ENCODE results near the gene CERS1. TPM values are rescaled to one million over a fixed set of nuclear protein-coding genes. Genes with fewer than 3 reads are reported as not detected.

CERS1 gene
- total RNA-seq, 1 experiment from 2014 or later: 2.7 TPM

DNA sequence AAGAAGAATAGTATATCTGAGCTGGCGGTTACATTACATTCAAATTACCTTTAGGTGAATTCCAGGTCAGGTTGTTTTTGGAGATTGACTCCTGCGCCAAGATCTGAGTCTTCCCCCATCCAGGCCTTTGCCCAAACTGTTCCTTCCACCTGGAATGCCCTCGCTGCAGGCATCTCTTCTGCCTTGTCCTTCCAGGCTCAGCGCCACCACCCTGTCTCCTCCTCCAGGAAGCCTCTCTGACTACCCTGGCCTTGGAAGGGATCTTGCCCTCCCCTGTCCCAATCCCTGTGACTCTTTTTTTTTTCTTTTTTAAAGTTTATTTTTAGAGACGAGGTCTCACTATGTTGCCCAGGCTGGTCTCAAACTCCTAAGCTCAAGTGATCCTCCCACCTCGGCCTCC lies 46.7 kb upstream of the CERS1 start:
- no TSS peak for BruUV-seq (replicated peaks)
- H3K4me1 ChIP-seq (replicated peaks; ENCODE audit: insufficient read depth): peaks cover 10% of the 10 kb centered on the region
- no peak overlapping the region for H3K4me3 ChIP-seq
- H3K36me3 ChIP-seq (ENCODE audit: low read depth): peaks cover 5% of the 10 kb centered on the region
- H3K27me3 ChIP-seq (ENCODE audit: insufficient read depth, low read depth): no peaks in the 10 kb centered on the region
- peaks cover 33% of the 10 kb centered on the region for H3K79me2 ChIP-seq (ENCODE audit: low read depth)
- TF ChIP-seq CTCF (conservative IDR thresholded peaks at IDR 0.05): no peak
- intact Hi-C loops (cut with micrococcal nuclease; ENCODE audit: unreplicated experiment): no loop called here
- H3K27ac ChIP-seq: no peak overlapping the region
- ChIA-PET POLR2A (ENCODE audit: unreplicated experiment) (no interaction called here), CTCF (no interaction called here)
- no peaks in the 10 kb centered on the region for H4K20me1 ChIP-seq (ENCODE audit: insufficient read depth)
- H2AFZ ChIP-seq: no peak overlapping the region
- no peak for DNase-seq
- H3K9me2 ChIP-seq (ENCODE audit: insufficient read depth): no peaks in the 10 kb centered on the region
- no peaks in the 10 kb centered on the region for H3K9me3 ChIP-seq (ENCODE audit: insufficient read depth, low read depth)
- peaks cover 39% of the 10 kb centered on the region for H3F3A ChIP-seq (ENCODE audit: insufficient read depth, low read depth)
- no peak overlapping the region for H3K4me2 ChIP-seq

DNA sequence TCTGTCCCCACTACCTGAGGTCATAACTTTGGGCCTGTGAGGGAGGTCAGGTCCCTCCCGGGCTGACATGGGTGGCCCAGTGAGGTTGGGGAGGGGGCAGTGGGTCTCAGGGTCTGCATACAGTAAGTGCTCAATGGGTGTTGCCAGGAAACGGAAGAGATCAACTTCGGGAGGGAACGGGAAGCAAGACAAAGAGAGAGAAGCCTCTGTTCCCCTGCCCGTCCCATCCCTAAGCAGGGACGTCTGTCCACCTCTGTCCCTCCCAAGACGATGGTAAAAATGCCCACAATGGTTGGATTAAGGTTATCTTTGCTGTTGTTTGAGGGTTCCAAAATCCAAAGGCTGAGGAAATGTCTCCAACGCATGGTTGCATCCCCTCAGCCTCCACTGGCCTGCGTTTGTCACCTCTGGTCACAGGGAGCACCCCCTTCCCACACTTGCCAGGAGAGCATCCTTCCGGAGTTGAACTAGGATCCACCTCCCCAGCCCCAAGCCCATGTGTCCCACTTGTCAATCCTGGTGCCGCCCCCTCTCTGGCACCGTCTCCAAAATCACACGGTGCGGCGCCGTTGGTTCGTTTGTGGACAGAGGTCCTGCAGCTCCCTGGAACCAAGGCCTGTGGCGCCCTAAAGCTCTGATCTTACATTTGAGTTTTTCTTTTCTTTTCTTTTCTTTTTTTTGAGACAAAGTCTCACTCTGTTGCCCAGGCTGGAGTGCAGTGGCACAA lies 45.8 kb upstream of the CERS1 start:
- Histone ChIP-seq H2AFZ (no peak overlapping the region), H3K4me2 (peak overlapping the region; percentile 53), H3K27me3 (ENCODE audit: insufficient read depth, low read depth) (no peaks in the 10 kb centered on the region), H3K36me3 (ENCODE audit: low read depth) (peaks cover 5% of the 10 kb centered on the region), H3F3A (ENCODE audit: insufficient read depth, low read depth) (peaks cover 39% of the 10 kb centered on the region), H3K4me3 (no peak overlapping the region), H3K9me2 (ENCODE audit: insufficient read depth) (no peaks in the 10 kb centered on the region), H3K79me2 (ENCODE audit: low read depth) (peaks cover 33% of the 10 kb centered on the region), H3K4me1 (replicated peaks; ENCODE audit: insufficient read depth) (peaks cover 10% of the 10 kb centered on the region), H3K9me3 (ENCODE audit: insufficient read depth, low read depth) (no peaks in the 10 kb centered on the region), H4K20me1 (ENCODE audit: insufficient read depth) (no peaks in the 10 kb centered on the region), H3K27ac (no peak overlapping the region)
- DNase-seq: no peak
- intact Hi-C loops (cut with micrococcal nuclease; ENCODE audit: unreplicated experiment): loop anchor here (2.0 kb wide), 1 partner anchor 23 kb away; the partner anchor contains the start of genes COPE and DDX49
- BruUV-seq (replicated peaks): no TSS peak
- ChIA-PET CTCF (interaction anchor here (0.6 kb wide), 1 partner anchor 444 kb away, joined by 7 read pairs; no protein-coding TSS in a partner anchor), POLR2A (ENCODE audit: unreplicated experiment) (no interaction called here)
- 0 out of 2 replicates have a peak, but pooled peaks have one; percentile 33 for TF ChIP-seq CTCF (conservative IDR thresholded peaks at IDR 0.05)
- TF ChIP-seq EZH2 (IDR thresholded peaks at IDR 0.05; ENCODE audit: low read depth): no peak

- H3K36me3 ChIP-seq (ENCODE audit: low read depth): peaks cover 5% of the 10 kb centered on the region
- no peaks in the 10 kb centered on the region for H3K9me2 ChIP-seq (ENCODE audit: insufficient read depth)
- no peak within 1 kb of the TSS for H3K27ac ChIP-seq
- peak within 1 kb of the TSS; percentile 87 for H2AFZ ChIP-seq
- DNase-seq: peak in 1 of 2 experiments; percentile 75
- H4K20me1 ChIP-seq (ENCODE audit: insufficient read depth): no peaks in the 10 kb centered on the region
- H3K27me3 ChIP-seq (ENCODE audit: insufficient read depth, low read depth): no peaks in the 10 kb centered on the region
- BruUV-seq (replicated peaks): no TSS peak
- H3K4me3 ChIP-seq: peak within 1 kb of the TSS; percentile 81
- ChIA-PET CTCF (no interaction called here), POLR2A (ENCODE audit: unreplicated experiment) (no interaction called here)
- intact Hi-C loops (cut with micrococcal nuclease; ENCODE audit: unreplicated experiment): loop anchor here (1.0 to 2.0 kb wide), 2 partner anchors 22 to 45 kb away; partner anchors contain the start of genes COPE and DDX49
- H3F3A ChIP-seq (ENCODE audit: insufficient read depth, low read depth): peaks cover 35% of the 10 kb centered on the region
- H3K4me2 ChIP-seq: peak within 1 kb of the TSS; percentile 88
- H3K4me1 ChIP-seq (replicated peaks; ENCODE audit: insufficient read depth): peaks cover 10% of the 10 kb centered on the region
- H3K79me2 ChIP-seq (ENCODE audit: low read depth): peaks cover 33% of the 10 kb centered on the region
- no peak for TF ChIP-seq EZH2 (IDR thresholded peaks at IDR 0.05; ENCODE audit: low read depth)
- no peak; the same call in 1 of the 2 replicates for TF ChIP-seq CTCF (conservative IDR thresholded peaks at IDR 0.05)
- H3K9me3 ChIP-seq (ENCODE audit: insufficient read depth, low read depth): no peaks in the 10 kb centered on the region
Measured at GRCh38 chr19:18940769-18941627, 45.0 kb upstream of the CERS1 start, which contains the start of gene HOMER3. Gene HOMER3, minus strand, starts transcription at chr19:18941217. Its CDS starts 2,235 bp downstream, at chr19:18938982.

Data from PC-9 (cell line).